GM19043 (cell line): ENCODE results near the gene SRGAP2C.
"Not testable (repeated sequence)": the region's sequence is repeated elsewhere in the genome, so short reads cannot be mapped to it uniquely, and the experiment has no call there.

Experiments
- ATAC-seq: cut with Tn5 transposase; IDR thresholded peaks from one replicate; pipeline ENCODE4 v1.9.1; 2021; ENCODE audit warnings: low read depth; ENCODE audit not compliant: unreplicated experiment

The SRGAP2C gene

GRCh38 chr1:121224714-121225113, 39.9 kb downstream of the SRGAP2C start:
- peak; percentile 97 for ATAC-seq

GRCh38 chr1:121226295-121226904, 41.6 kb downstream of the SRGAP2C start:
- ATAC-seq, result not testable (repeated sequence)

- ATAC-seq, result not testable (repeated sequence)
Measured at GRCh38 chr1:121226925-121227324, 42.1 kb downstream of the SRGAP2C start.

- not testable (repeated sequence) for ATAC-seq
Measured at GRCh38 chr1:121227544-121228330, 43.0 kb downstream of the SRGAP2C start.

GRCh38 chr1:121230636-121231035, 45.9 kb downstream of the SRGAP2C start:
- ATAC-seq, result not testable (repeated sequence)

- peak; percentile 79 for ATAC-seq
Measured at GRCh38 chr1:121232445-121233125, 47.8 kb downstream of the SRGAP2C start.

- ATAC-seq, result not testable (repeated sequence)
Measured at GRCh38 chr1:121234090-121234759, 49.5 kb downstream of the SRGAP2C start.

GRCh38 chr1:121238384-121238783, 53.6 kb downstream of the SRGAP2C start:
- peak; percentile 78 for ATAC-seq

GRCh38 chr1:121243913-121244312, 59.1 kb downstream of the SRGAP2C start:
- ATAC-seq, result not testable (repeated sequence)

- ATAC-seq, result not testable (repeated sequence)
Measured at GRCh38 chr1:121246399-121246798, 61.6 kb downstream of the SRGAP2C start.

GRCh38 chr1:121252656-121253055, 67.9 kb downstream of the SRGAP2C start:
- ATAC-seq, result not testable (repeated sequence)

- ATAC-seq, result not testable (repeated sequence)
Measured at GRCh38 chr1:121254618-121255017, 69.8 kb downstream of the SRGAP2C start.

- ATAC-seq, result not testable (repeated sequence)
Measured at GRCh38 chr1:121257632-121258031, 72.9 kb downstream of the SRGAP2C start.

- not testable (repeated sequence) for ATAC-seq
Measured at GRCh38 chr1:121258134-121258533, 73.4 kb downstream of the SRGAP2C start.

- ATAC-seq, result not testable (repeated sequence)
Measured at GRCh38 chr1:121260205-121260604, 75.4 kb downstream of the SRGAP2C start.

GRCh38 chr1:121262163-121262562, 77.4 kb downstream of the SRGAP2C start:
- ATAC-seq, result not testable (repeated sequence)

GRCh38 chr1:121263789-121264244, 79.0 kb downstream of the SRGAP2C start:
- not testable (repeated sequence) for ATAC-seq

- ATAC-seq, result not testable (repeated sequence)
Measured at GRCh38 chr1:121267072-121267471, 82.3 kb downstream of the SRGAP2C start.

- ATAC-seq, result not testable (repeated sequence)
Measured at GRCh38 chr1:121269309-121269708, 84.5 kb downstream of the SRGAP2C start.

- not testable (repeated sequence) for ATAC-seq
Measured at GRCh38 chr1:121269973-121270372, 85.2 kb downstream of the SRGAP2C start.
